Upper lobe of right lung (tissue), 1 donor: ENCODE measurements around the gene MYCBP2. TPM values are rescaled to one million over a fixed set of nuclear protein-coding genes. Genes with fewer than 3 reads are reported as not detected.

Experiments used
- ATAC-seq: fragments of 200-7000 bp; cut with Tn5 transposase; one replicate; pipeline ENCODE4 v1.9.1; 2020; ENCODE audit warnings: mild to moderate bottlenecking, moderate library complexity
- DNase-seq: peaks from one replicate; pipeline ENCODE4 v3.0.0-alpha.2; 2020
- H3K27ac ChIP-seq: fragments of 200-600 bp; one replicate; pipeline ENCODE4 v1.8.0; 2022
- H3K27me3 ChIP-seq: fragments of 200-600 bp; one replicate; pipeline ENCODE4 v1.8.0; 2022; ENCODE audit warnings: mild to moderate bottlenecking
- H3K36me3 ChIP-seq: fragments of 200-600 bp; one replicate; pipeline ENCODE4 v1.8.0; 2022
- H3K4me1 ChIP-seq: fragments of 200-600 bp; one replicate; pipeline ENCODE4 v1.8.0; 2022
- H3K4me3 ChIP-seq: fragments of 200-600 bp; one replicate; pipeline ENCODE4 v1.8.0; 2022; ENCODE audit warnings: mild to moderate bottlenecking
- H3K9me3 ChIP-seq: fragments of 200-600 bp; one replicate; pipeline ENCODE4 v1.8.0; 2022
- CTCF ChIP-seq: fragments of 200-600 bp; IDR thresholded peaks from one replicate; pipeline ENCODE4 v1.8.0; 2022; ENCODE audit warnings: antibody characterized with exemption
- intact Hi-C: fragments of 100-400 bp; cut with DNase I; formaldehyde crosslinking; loops from one replicate; pipeline ENCODE4 v1.11.0; 2022
- total RNA-seq: library from RNA; stranded (reverse); fragmentation: NEBNext Ultra II Directional; extraction: Animal tissue kit (Norgen Biotek cat#: 25700); gene quantifications from one replicate; pipeline ENCODE4 v1.2.1, GENCODE V29; 2021
- donor health status: DM: no; HTN: yes; CAD: no; lungs with severe emphysema.

The MYCBP2 gene
- total RNA-seq, 1 donor from 2014 or later, result 94.2 TPM

- no peak for TF ChIP-seq CTCF
- no peaks in the 10 kb centered on the region for H3K9me3 ChIP-seq
- H3K4me1 ChIP-seq, result no peaks in the 10 kb centered on the region
- no peaks in the 10 kb centered on the region for H3K27me3 ChIP-seq
- intact Hi-C loops, result no loop called here
- no peak overlapping the region for H3K27ac ChIP-seq
- DNase-seq (no peak), ATAC-seq (peak; percentile 43)
- peaks cover 81% of the 10 kb centered on the region for H3K36me3 ChIP-seq
- no peak overlapping the region for H3K4me3 ChIP-seq
Observed at GRCh38 chr13:77143431-77143830, 183.5 kb downstream of the MYCBP2 start.

GRCh38 chr13:77139306-77139705 lies 187.6 kb downstream of the MYCBP2 start:
- Histone ChIP-seq H3K9me3 (no peaks in the 10 kb centered on the region), H3K27me3 (no peaks in the 10 kb centered on the region), H3K4me1 (no peaks in the 10 kb centered on the region), H3K36me3 (peaks cover 87% of the 10 kb centered on the region), H3K27ac (no peak overlapping the region), H3K4me3 (no peak overlapping the region)
- ATAC-seq (no peak), DNase-seq (no peak)
- intact Hi-C loops, result no loop called here
- TF ChIP-seq CTCF, result no peak

- TF ChIP-seq CTCF, result no peak
- ATAC-seq, result no peak
Observed at GRCh38 chr13:77138813-77139212, 188.1 kb downstream of the MYCBP2 start.

GRCh38 chr13:77136902-77137420 lies 189.9 kb downstream of the MYCBP2 start:
- intact Hi-C loops, result no loop called here
- Histone ChIP-seq H3K4me3 (no peak overlapping the region), H3K9me3 (no peaks in the 10 kb centered on the region), H3K36me3 (peaks cover 85% of the 10 kb centered on the region), H3K27ac (no peak overlapping the region), H3K4me1 (no peaks in the 10 kb centered on the region), H3K27me3 (no peaks in the 10 kb centered on the region)
- ATAC-seq, result no peak
- no peak for DNase-seq
- no peak for TF ChIP-seq CTCF

More at GRCh38 chr13:77138813-77139212, 188.1 kb downstream of the MYCBP2 start:
- H3K9me3 ChIP-seq, result no peaks in the 10 kb centered on the region
- no peaks in the 10 kb centered on the region for H3K4me1 ChIP-seq
- no peak for DNase-seq
- H3K36me3 ChIP-seq, result peaks cover 87% of the 10 kb centered on the region
- H3K27ac ChIP-seq, result no peak overlapping the region
- H3K27me3 ChIP-seq, result no peaks in the 10 kb centered on the region
- intact Hi-C loops, result no loop called here
- no peak overlapping the region for H3K4me3 ChIP-seq

- DNase-seq (no peak), ATAC-seq (no peak)
- no peaks in the 10 kb centered on the region for H3K4me1 ChIP-seq
- no peaks in the 10 kb centered on the region for H3K9me3 ChIP-seq
- no peaks in the 10 kb centered on the region for H3K27me3 ChIP-seq
- no peak overlapping the region for H3K4me3 ChIP-seq
- no peak overlapping the region for H3K27ac ChIP-seq
- H3K36me3 ChIP-seq, result peaks cover 45% of the 10 kb centered on the region
- no peak for TF ChIP-seq CTCF
- intact Hi-C loops, result no loop called here
Observed at GRCh38 chr13:77124423-77124822, 202.5 kb downstream of the MYCBP2 start.

- H3K36me3 ChIP-seq, result peaks cover 54% of the 10 kb centered on the region
- DNase-seq (no peak), ATAC-seq (no peak)
- no peaks in the 10 kb centered on the region for H3K4me1 ChIP-seq
- no peak for TF ChIP-seq CTCF
- H3K4me3 ChIP-seq, result no peak overlapping the region
- H3K27ac ChIP-seq, result no peak overlapping the region
- H3K27me3 ChIP-seq, result no peaks in the 10 kb centered on the region
- H3K9me3 ChIP-seq, result no peaks in the 10 kb centered on the region
- intact Hi-C loops, result no loop called here
Observed at GRCh38 chr13:77118134-77118533, 208.8 kb downstream of the MYCBP2 start.
